Thyroid gland (tissue), 4 donors: Measurements from ENCODE around the gene PHF21B.

Experiments
- POLR2A ChIP-seq, 2 donors: fragments of 450-650 bp; IDR thresholded peaks; one replicate each; pipeline ENCODE4 v1.6.1; 2017; ENCODE audit warnings: antibody characterized with exemption in 2 of 2, mild to moderate bottlenecking in 2 of 2, moderate library complexity in 1 of 2
- TF ChIP-seq, protein P1 (sequence below), 6 experiments: fragments of 200-600 bp in 3 of 6; fragments of 450-650 bp in 3 of 6; sonication (generic) in 3 of 6; IDR thresholded peaks; one replicate each; pipeline ENCODE4 v1.5.1; 2016 to 2019; ENCODE audit warnings: antibody characterized with exemption in 6 of 6, mild to moderate bottlenecking in 2 of 6, inconsistent platforms in 1 of 6, moderate library complexity in 1 of 6

DNA sequence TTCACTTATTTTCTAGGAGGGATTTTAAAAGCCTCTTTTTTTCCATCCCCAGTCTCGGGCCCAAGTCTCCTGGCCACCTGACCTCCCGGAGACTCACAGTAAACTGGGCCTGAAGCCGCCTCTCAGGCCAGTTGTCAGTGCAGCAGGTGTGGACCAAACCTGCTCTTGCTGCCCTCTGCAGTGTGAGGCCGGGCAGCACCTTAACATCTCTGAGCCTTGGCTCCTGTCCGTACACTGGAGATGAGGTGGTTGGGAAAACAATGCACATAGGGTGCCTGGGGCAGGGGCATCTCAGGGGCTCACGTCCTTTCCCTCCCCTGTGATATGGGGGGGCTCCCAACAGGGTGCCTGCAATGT, 45.1 kb downstream of the PHF21B start:
- TF ChIP-seq, protein P1, sequence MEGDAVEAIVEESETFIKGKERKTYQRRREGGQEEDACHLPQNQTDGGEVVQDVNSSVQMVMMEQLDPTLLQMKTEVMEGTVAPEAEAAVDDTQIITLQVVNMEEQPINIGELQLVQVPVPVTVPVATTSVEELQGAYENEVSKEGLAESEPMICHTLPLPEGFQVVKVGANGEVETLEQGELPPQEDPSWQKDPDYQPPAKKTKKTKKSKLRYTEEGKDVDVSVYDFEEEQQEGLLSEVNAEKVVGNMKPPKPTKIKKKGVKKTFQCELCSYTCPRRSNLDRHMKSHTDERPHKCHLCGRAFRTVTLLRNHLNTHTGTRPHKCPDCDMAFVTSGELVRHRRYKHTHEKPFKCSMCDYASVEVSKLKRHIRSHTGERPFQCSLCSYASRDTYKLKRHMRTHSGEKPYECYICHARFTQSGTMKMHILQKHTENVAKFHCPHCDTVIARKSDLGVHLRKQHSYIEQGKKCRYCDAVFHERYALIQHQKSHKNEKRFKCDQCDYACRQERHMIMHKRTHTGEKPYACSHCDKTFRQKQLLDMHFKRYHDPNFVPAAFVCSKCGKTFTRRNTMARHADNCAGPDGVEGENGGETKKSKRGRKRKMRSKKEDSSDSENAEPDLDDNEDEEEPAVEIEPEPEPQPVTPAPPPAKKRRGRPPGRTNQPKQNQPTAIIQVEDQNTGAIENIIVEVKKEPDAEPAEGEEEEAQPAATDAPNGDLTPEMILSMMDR (IDR thresholded peaks at IDR 0.05): no peak
- TF ChIP-seq POLR2A (IDR thresholded peaks at IDR 0.05): no peak
